ENCODE measurements around the gene SNX1.
"Not testable (repeated sequence)": the region's sequence is repeated elsewhere in the genome, so short reads cannot be mapped to it uniquely, and the experiment has no call there.

Gene SNX1

DNA sequence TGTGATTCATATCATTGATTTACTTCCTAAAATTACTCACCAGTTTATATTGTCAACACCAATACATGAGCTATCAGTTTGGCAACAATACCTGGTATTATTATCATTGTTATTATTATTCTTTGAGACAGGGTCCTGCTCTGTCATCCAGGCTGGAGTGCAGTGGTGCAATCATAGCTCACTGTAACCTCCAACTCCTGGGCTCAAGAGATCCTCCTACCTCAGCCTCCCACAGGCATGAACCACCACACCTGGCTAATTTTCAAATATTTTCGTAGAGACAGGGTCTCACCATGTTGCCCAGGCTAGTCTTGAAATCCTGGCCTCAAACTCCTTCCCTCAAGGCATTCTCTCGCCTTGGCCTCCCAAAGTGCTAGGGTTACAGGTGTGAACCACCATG, 22.3 kb upstream of the SNX1 start:
- not testable (repeated sequence) for DNase-seq (ENCODE audit: low read depth)

DNA sequence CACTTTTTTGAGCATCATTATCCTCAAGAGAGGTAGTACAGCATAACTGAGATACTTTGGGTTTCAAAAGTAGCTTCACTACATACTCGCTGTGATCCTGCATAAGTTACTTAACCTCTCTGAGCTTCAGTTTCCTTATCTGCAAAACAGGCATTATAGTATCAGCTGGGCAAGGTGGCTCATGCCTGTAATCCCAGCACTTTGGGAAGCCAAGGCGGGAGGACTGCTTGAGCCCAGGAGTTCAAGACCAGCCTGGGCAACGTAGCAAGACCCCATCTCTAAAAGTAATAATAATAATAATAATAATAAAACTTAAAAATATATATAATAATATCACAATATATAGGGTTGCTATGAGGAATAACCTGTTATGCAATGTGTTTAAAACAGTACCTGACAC, 13.0 kb upstream of the SNX1 start:
- DNase-seq (ENCODE audit: low read depth): no peak

DNA sequence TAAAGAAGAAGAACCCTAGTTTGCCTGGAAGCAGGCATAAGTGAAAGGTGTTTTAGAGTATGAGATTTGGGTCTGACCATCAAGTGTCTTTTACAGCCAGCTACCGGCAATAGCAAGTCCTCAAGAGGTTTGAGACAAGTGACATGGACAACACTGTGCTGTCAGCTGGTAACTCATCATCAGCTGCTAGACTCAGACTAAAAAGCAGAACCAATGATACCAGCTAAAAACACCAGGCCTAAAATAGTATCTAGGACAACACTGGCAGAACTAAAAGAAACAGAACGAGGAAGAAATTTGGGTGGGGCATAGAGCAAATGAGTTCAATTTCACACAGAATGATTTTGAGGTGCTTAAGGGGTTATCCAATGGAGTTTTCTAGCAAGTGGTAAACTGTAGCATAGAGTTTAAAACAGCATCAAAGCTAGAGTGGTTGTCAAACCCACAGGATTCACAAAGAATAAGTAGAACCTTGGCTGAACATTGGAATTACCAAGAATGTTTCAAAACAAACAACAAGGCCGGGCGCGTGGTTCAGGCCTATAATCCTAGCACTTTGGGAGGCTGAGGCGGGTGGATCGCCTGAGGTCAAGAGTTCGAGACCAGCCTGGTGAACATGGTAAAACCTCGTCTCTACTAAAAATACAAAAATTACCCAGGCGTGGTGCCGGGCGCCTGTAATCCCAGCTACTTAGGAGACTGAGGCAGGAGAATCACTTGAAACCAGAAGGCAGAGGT, 6.1 kb upstream of the SNX1 start:
- no peak for DNase-seq (ENCODE audit: low read depth)

GRCh38 chr15:64090527-64090926, 5.3 kb upstream of the SNX1 start:
- no peak for DNase-seq (ENCODE audit: low read depth)

- no peak for DNase-seq (ENCODE audit: low read depth)
These were observed 3.5 kb upstream of the SNX1 start for GRCh38 chr15:64092075-64092820.

DNA sequence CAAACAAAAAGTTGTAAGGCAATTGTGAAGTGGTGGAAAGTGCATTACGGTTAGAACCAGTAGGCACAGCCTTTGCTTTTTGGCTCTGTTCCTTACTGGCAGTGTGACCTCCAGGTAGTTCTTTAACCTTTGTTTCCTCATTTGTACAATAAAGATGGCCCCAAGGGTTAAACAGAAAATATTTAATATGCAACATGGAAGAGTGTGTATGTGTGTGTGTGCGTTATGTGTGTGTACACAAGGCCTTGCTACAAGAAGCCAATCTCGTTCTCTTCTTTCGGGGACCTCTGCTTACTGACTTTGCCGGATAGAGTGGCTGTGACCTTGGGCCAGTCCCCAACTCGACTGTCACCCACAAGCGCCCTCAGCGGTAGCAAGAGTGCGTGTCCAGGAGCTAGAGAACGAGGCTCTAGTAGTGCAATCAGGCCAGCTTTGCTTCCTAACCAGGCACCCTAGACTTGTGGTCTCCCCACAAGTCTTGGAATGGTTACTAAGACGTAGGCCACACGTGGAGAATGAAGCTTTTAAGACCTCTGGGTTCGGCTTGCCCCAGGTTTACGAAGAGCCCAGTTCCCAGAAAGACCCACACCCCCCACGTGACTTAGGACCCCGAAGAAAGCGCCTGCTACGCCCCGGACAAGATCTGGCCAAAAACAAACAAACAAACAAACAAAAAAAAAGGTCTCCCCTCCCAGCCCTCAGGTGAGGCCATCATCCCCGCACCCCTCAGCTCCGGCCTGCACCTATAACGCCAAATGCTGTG, 2.7 kb upstream of the SNX1 start:
- no peak for DNase-seq (ENCODE audit: low read depth)

GRCh38 chr15:64093627-64094417, 2.0 kb upstream of the SNX1 start, which contains the start of gene CIAO2A:
TSS of gene CIAO2A (minus strand) at chr15:64093838. CDS start at chr15:64093768, 70 bp downstream.
- DNase-seq (ENCODE audit: low read depth): peak; percentile 88

DNA sequence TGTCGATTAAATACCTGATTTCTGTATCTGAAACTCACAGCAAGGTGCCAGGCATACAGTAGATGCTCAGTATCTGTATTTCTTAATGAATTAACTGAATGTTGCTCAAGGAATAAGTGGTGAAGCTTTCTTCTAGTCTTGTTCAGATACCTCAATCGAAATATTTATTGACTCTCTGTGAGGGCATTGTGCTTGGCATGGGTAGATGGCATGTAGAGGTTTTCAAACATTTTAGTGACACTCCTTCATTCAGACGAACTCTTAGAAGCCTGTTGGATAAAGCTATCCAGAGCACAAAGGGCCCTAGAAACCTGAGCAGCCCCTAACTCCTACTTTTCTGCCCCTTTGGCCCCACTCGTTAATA, 369 bp upstream of the SNX1 start:
- DNase-seq (ENCODE audit: low read depth): no peak

GRCh38 chr15:64096668-64097384, 1.0 kb downstream of the SNX1 start:
- DNase-seq (ENCODE audit: low read depth): no peak

GRCh38 chr15:64099379-64099778, 3.6 kb downstream of the SNX1 start:
- DNase-seq (ENCODE audit: low read depth): no peak

DNA sequence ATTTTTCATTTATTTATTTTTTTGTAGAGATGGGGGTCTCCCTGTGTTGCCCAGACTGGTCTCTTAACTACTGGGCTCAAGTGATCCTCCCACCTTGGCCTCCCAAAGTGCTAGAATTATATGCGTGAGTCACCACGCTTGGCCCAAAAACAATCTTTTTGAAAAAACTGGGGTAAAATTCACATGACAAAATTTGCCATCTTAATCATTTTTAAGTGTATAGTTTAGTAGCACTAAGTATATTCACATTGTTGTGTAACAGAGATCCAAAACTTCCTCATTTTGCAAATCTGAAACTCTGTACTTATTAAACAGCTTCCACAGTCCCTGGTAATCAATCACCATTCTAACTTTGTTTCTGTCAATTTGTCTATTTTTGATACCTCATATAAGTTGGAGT, 5.2 kb downstream of the SNX1 start:
- DNase-seq (ENCODE audit: low read depth): no peak

- no peak for DNase-seq (ENCODE audit: low read depth)
These were observed 6.7 kb downstream of the SNX1 start for GRCh38 chr15:64102497-64102896.

GRCh38 chr15:64105113-64105704, 9.4 kb downstream of the SNX1 start:
- DNase-seq (ENCODE audit: low read depth): no peak

- no peak for DNase-seq (ENCODE audit: low read depth)
These were observed 11.6 kb downstream of the SNX1 start for GRCh38 chr15:64107337-64107736.

GRCh38 chr15:64110108-64110701, 14.4 kb downstream of the SNX1 start:
- not testable (repeated sequence) for DNase-seq (ENCODE audit: low read depth)

- DNase-seq (ENCODE audit: low read depth): no peak
These were observed 15.3 kb downstream of the SNX1 start for GRCh38 chr15:64110950-64111678.

DNA sequence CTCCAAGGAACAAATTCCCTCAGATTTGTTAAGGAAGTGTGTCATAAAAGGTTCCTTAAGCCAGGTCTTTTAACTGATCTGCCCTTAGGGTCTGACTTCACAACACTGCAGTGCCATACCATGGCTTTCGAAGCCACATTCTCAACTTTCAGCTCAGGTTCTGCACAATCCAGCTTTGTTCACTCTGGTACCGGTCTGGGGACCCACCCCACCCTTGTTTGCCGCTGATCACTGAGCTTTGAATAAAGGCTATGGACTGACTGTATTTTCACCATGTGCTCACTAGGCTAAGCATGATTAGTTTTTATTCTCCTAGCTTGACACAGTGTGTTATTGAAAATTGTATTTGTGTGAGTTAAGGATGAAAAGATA, 15.9 kb downstream of the SNX1 start:
- no peak for DNase-seq (ENCODE audit: low read depth)

GRCh38 chr15:64112073-64112772, 16.4 kb downstream of the SNX1 start:
- no peak for DNase-seq (ENCODE audit: low read depth)

GRCh38 chr15:64112904-64113303, 17.1 kb downstream of the SNX1 start:
- DNase-seq (ENCODE audit: low read depth): no peak

Data from stimulated activated CD4-positive, alpha-beta T cell treated with anti-CD3 and anti-CD28 coated beads, Interleukin-2, amount 100 ng/mL, for 4 hours (primary cell).